Progenitor cell of endocrine pancreas (in vitro differentiated cells): Measurements from ENCODE around the gene WDR5B. TPM values are rescaled to one million over a fixed set of nuclear protein-coding genes. Genes with fewer than 3 reads are reported as not detected.

ENCODE experiments used
- DNase-seq: peaks from one replicate; pipeline ENCODE4 v3.0.0; 2021; ENCODE audit warnings: low spot score; ENCODE audit not compliant: unreplicated experiment
- H3K27ac Mint-ChIP-seq: 2 replicates; pipeline ENCODE4 v1.8.0; 2021; ENCODE audit warnings: mild to moderate bottlenecking, moderate library complexity, mixed read lengths
- H3K27me3 Mint-ChIP-seq: 2 replicates; pipeline ENCODE4 v1.8.0; 2021; ENCODE audit warnings: mixed read lengths
- H3K36me3 Mint-ChIP-seq: 2 replicates; pipeline ENCODE4 v1.8.0; 2022; ENCODE audit warnings: mixed read lengths; ENCODE audit not compliant: insufficient read depth
- H3K4me1 Mint-ChIP-seq: 2 replicates; pipeline ENCODE4 v1.8.0; 2021; ENCODE audit warnings: low read depth, mixed read lengths
- H3K4me3 Mint-ChIP-seq: 2 replicates; pipeline ENCODE4 v1.8.0; 2021; ENCODE audit warnings: low read depth, mild to moderate bottlenecking, moderate library complexity, mixed read lengths
- H3K9me3 Mint-ChIP-seq: 2 replicates; pipeline ENCODE4 v1.8.0; 2021; ENCODE audit warnings: low read depth, mixed read lengths
- CTCF ChIP-seq: fragments of 200-600 bp; sonication (generic); IDR thresholded peaks from one replicate; pipeline ENCODE4 v1.5.0; 2021; ENCODE audit warnings: antibody characterized with exemption, mild to moderate bottlenecking; ENCODE audit not compliant: unreplicated experiment
- total RNA-seq: library from RNA; stranded (reverse); gene quantifications from 2 replicates; pipeline ENCODE4 v1.2.1, GENCODE V29; 2021

WDR5B gene
- total RNA-seq, 1 donor from 2014 or later = 6.6 TPM

DNA sequence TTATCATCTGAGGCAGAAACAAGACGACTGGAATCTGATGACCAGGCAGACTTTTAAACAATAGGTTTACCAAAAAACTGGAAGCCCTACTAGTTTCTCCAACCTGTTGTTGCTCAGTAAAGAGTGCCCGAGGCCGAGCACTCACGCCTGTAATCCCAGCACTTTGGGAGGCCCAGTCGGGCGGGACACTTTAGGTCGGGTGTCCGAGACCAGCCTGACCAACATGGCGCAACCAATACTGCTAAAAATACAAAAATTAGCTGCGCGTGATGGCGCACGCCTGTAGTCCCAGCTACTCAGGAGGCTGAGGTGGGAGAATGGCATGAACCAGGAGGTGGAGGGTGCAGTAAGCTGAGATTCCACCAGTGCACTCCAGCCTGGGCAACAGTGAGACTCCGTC is 1.1 kb upstream of the WDR5B start:
- no peak for TF ChIP-seq CTCF
- Mint-ChIP-seq H3K9me3 (no peaks in the 10 kb centered on the region), H3K4me3 (peak overlapping the region; percentile 91), H3K27me3 (no peaks in the 10 kb centered on the region), H3K36me3 (peaks cover 6% of the 10 kb centered on the region), H3K27ac (peak overlapping the region; percentile 98), H3K4me1 (peaks cover 18% of the 10 kb centered on the region)
- no peak for DNase-seq

DNA sequence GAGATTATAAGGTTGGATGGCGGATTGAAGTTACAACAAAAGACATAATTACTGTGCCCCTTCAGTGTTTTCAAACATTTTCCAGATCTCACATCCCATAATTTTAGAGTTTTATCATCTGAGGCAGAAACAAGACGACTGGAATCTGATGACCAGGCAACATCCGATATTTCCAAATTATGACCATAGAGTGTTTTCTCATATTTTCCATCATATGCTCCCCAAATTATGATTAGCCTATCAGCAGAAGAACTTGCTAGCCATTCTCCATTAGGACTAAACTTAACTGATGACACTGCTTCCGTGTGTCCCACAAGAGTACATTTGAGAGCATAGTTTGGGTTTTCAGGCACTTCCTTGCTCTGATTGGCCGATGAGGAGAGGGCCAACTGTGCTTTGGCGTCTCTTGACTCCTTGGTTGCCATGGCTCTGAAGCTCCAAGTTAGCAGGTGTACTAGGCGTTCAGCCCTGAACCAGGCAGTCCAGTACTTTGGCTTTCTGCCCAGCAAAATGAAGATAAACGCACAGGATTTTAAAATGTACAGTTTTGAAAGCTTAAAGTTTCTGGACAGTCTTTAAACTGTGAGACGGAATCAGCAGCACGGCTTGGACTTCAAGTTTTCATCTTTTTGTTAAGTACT is 638 bp downstream of the WDR5B start:
- TF ChIP-seq CTCF = no peak
- no peak for DNase-seq
- H3K36me3 Mint-ChIP-seq = peaks cover 6% of the 10 kb centered on the region
- peaks cover 18% of the 10 kb centered on the region for H3K4me1 Mint-ChIP-seq
- peak overlapping the region; percentile 98 for H3K27ac Mint-ChIP-seq
- H3K27me3 Mint-ChIP-seq = no peaks in the 10 kb centered on the region
- no peaks in the 10 kb centered on the region for H3K9me3 Mint-ChIP-seq
- peak overlapping the region; percentile 91 for H3K4me3 Mint-ChIP-seq

DNA sequence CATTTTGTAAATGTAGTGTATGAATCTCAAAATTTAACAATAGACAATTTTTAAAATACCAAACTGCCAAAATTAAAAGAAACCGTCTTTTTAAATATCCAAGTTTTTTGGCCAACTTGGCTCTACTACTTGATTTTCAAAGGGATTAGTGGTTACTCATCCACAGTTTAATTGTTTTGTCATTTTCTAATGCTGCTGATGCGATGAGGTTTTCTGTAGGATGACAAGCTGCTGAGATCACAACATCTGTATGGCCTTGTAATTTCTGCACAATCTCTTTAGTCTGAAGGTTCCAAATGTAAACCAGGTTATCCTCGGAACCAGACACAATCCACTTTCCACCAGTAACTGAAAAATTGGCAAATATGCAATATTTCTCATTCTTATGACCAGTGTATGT is 1.5 kb downstream of the WDR5B start:
- H3K27ac Mint-ChIP-seq = no peak overlapping the region
- H3K4me3 Mint-ChIP-seq = peak overlapping the region; percentile 91
- peaks cover 9% of the 10 kb centered on the region for H3K36me3 Mint-ChIP-seq
- DNase-seq = no peak
- no peak for TF ChIP-seq CTCF
- H3K9me3 Mint-ChIP-seq = no peaks in the 10 kb centered on the region
- no peaks in the 10 kb centered on the region for H3K27me3 Mint-ChIP-seq
- peaks cover 18% of the 10 kb centered on the region for H3K4me1 Mint-ChIP-seq

- no peak for TF ChIP-seq CTCF
- no peak overlapping the region for H3K4me3 Mint-ChIP-seq
- peaks cover 12% of the 10 kb centered on the region for H3K4me1 Mint-ChIP-seq
- no peak overlapping the region for H3K27ac Mint-ChIP-seq
- H3K9me3 Mint-ChIP-seq = no peaks in the 10 kb centered on the region
- H3K36me3 Mint-ChIP-seq = peaks cover 13% of the 10 kb centered on the region
- no peaks in the 10 kb centered on the region for H3K27me3 Mint-ChIP-seq
- DNase-seq = no peak
Observed at GRCh38 chr3:122410639-122411038, 5.2 kb downstream of the WDR5B start.

- H3K4me1 Mint-ChIP-seq = peaks cover 10% of the 10 kb centered on the region
Observed at GRCh38 chr3:122410111-122410510, 5.8 kb downstream of the WDR5B start.

More at GRCh38 chr3:122410111-122410510, 5.8 kb downstream of the WDR5B start:
- TF ChIP-seq CTCF = no peak
- H3K36me3 Mint-ChIP-seq = peaks cover 13% of the 10 kb centered on the region
- H3K9me3 Mint-ChIP-seq = no peaks in the 10 kb centered on the region
- no peak overlapping the region for H3K27ac Mint-ChIP-seq
- no peak overlapping the region for H3K4me3 Mint-ChIP-seq
- no peak for DNase-seq
- H3K27me3 Mint-ChIP-seq = no peaks in the 10 kb centered on the region
